ENCODE measurements around the gene SLC2A5.

Gene SLC2A5

DNA sequence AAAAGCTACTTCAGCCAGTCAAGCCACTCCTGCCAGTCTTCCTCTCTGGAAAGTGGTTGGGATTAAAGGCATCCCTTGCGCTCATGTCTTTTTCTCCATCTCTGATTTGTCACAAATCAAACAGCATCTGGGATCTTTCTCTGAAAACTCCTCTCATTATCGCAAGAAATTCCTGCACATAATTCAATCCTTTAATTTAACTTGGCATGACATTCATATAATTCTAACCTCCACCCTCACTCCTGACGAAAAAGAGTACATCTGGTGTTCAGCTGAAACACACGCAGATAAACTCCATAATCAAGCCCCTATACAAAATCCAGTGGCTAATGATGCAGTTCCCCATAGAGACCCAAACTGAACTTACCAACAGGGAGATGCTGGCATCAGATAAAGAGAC lies 19.4 kb upstream of the SLC2A5 start:
- no peak for FAIRE-seq

DNA sequence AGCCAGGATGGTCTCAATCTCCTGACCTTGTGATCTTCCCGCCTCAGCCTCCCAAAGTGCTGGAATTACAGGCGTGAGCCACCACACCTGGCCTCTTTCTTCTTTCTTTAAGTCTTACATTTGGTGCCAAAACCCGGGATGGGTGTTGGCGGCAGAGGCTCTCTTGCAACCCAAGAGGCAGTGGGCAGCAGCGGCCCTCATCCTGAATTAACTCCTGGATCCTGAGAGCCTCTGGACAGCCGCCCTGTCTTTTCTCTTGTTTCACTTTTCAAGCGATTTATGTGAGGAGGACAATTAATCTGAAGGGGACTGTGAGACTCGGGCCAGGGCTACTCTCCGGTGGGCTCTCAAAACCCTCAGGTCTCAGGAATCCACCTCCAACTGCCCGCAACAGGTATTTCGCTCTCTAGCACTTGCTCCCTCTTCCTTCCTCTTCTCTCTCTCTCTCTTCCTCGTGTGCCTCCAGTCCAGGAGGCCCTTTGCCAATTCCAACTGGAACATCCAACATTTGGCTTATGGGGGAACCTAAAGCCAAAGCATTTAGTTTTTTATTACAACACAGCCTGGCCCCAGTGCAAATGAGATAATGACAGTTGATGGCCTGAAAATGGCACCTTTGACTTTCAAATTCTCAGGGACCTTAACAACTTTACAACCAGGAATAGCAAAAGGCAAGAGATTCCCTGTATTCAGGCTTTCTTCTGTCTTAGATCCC lies 18.1 kb upstream of the SLC2A5 start:
- no peak for FAIRE-seq

DNA sequence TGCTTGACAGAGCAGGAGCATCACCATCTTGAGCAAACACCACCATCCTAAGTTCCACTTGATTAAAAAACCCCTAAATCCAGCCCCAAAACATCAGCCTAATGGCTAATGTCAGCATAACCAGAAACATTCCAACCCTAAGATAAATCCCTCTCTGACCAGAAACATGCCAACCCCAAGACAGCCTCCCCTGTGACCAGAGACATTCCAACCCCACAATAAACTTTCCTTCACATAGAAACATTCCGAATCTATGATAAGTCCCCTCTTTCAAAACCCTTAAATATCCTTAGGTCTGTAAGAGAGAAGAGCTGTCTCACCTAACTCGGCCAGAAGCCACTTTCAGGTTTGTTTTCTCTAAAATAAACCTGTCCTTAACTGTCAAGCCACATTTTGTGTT lies 17.4 kb upstream of the SLC2A5 start:
- no peak for FAIRE-seq

DNA sequence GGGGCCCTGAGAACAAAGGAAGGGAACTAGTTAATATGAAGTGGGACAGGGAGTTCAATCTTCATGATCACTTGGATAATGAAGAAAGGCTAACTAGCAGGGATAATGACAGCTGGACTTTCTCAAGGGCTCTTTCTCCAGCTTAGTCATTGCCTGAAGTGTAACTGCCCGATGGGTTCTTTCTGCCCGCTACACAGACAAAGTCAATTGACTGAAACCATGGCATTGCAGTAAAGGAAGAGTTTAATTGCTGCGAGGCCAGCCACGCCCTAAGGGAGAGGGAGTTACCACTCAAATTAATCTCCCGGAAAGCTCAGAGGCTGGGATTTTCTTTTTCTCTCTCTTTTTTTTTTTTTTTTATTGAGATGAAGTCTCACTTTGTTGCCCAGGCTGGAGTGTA lies 16.6 kb upstream of the SLC2A5 start:
- no peak for FAIRE-seq

DNA sequence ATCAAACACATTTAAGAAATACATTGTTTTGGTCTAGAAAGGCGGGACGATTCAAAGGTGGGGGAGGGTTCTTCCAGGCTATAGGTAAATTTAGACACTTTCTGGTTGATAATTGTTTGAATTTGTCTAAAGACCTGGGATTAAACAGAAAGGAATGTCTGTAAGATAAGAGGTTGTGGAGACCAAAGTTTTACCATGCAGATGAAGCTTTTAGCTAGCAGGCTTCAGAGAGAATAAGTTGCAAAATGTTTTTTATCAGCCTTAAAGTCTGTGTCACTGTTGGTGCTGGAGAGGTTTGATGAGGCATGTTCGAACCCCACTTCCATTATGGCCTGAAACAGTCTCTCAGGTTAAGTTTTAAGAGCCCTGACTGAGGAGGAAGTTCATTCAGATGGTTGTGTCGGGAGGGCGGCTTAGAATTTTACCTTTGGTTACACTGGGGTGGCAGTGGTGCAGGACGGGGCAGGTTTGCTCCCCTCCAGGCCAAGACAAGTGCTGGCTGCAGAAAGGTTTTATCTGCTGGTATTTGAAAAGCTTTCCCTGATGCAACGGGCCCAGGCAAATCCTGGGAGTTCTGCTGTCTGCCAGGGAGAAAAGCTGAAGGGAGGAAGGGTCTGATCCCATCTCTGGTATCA lies 16.0 kb upstream of the SLC2A5 start:
- FAIRE-seq, result no peak

DNA sequence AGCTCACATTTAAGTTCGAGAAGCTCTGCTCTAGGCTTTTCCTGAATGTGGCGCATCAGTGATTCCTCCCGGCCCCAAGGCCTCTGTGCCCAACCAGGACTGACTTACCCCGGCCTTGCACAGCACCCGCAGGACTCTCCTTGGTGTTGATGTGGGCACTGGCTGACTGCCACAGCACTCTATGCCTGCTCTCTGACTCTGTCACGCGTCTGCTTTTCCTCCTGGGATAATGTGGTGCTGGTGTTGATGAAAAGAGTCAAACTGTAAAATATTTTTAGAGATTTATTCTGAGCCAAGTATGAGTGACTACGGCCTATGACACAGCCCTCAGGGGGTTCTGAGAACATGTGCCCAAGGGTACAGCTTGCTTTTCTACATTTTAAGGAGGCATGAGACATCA lies 15.5 kb upstream of the SLC2A5 start:
- no peak for FAIRE-seq

DNA sequence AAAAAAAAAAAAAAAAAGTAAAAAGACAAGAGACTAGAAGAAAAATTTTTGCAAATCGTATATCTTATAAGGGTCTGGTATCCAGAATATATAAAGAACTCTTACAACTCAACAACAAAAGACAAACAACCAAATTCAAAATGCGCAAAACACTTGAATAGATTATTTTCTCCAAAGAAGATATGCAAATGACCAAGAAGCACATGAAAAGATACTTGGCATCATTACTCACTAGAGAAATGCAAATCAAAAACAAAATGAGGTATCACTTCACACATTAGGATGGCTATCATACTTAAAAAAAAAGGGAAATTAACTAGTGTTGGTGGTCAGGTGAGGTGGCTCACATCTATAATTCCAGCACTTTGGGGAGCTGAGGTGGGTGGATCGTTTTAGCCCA lies 12.0 kb upstream of the SLC2A5 start:
- FAIRE-seq, result no peak

DNA sequence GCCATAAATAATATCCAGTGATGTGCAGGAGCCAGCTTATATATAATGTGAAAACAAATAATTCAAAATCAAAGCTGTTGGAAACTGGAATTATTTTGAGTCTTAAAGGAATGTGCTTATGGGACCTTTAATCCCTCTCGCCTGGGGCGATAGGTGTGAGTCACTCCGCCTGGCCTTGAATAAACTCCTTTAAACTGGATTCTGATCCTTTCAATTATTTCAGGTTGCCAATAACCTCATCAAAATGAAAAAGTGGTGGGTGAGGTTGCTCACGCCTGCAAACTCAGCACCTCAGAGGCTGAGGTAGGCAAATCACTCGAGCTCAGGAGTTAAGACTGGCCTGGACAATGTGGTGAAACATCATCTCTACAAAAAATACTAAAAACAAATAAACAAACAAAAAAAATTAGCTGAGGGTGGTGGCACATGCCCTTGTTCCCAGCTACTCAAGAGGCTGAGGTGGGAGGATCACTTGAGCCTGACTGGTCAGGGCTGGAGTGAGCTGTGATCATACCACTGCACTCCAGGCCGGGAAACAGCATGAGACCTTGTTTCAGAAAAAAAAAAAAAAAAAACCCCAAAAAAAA lies 11.4 kb upstream of the SLC2A5 start:
- FAIRE-seq, result no peak

DNA sequence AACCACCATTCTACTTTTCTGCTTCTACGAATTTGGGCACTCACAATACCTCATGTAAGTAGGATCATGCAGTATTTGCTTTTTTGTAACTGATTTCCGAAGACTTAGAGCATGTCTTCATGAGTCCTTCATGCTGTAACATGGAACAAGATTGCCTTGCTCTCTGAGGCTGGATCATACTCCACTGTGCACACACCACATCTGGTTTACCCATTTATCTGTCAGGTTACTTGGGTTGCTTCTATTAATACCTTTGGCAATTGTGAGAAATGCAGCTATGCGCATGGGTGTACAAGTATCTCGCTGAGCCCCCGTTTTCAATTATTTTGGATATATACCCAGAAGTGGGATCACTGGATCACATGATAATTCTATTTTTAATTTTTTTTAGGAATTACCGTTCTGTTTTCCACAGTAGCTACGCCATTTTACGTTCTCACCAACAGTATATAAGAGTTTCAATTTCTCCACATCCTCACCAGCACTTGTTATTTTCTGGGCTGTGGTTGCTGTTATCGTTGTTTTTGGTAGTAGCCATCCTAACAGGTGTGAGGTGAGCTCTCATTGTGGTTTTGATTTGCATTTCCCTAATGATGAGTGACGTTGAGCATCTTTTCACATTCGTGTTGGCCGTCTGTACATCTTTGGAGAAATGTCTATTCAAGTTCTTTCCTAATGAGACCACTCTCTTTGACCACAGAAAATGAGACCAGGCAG lies 10.7 kb upstream of the SLC2A5 start:
- no peak for FAIRE-seq

DNA sequence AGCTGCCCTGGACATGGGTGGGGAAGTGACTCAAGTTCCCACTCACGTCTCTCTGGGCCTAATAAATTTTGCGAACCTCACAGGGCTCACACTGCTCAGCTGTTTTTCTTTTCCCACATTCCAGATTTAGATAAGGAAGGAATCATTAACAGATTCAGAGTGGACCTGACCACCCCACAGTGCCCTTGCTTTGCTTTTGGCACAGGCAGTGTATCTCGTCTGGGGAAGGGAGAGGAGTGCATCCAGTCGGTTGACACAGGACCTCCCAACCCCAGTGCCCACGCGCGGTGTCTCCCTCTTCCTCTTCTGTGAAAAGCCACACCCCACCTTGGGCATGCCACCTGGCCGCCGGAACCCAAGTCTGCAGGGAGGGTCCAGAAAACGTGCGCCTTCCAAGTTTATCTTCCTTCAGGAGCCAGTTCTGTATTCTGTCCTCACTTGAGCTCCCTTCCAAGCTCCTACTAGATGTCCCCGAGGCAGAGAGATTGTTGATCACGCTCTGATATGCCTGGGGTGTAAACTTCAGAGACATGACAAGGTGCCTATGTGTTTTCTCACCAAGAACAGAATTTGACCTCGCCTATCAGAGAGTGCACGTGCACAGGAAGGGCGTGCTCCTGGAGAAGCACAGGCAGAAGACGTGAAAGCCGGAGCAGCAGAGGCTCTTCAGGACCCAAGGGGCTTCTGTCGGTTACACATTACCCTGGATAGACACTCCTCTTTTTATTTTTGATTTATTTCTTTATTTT lies 9.5 kb upstream of the SLC2A5 start:
- no peak for FAIRE-seq

DNA sequence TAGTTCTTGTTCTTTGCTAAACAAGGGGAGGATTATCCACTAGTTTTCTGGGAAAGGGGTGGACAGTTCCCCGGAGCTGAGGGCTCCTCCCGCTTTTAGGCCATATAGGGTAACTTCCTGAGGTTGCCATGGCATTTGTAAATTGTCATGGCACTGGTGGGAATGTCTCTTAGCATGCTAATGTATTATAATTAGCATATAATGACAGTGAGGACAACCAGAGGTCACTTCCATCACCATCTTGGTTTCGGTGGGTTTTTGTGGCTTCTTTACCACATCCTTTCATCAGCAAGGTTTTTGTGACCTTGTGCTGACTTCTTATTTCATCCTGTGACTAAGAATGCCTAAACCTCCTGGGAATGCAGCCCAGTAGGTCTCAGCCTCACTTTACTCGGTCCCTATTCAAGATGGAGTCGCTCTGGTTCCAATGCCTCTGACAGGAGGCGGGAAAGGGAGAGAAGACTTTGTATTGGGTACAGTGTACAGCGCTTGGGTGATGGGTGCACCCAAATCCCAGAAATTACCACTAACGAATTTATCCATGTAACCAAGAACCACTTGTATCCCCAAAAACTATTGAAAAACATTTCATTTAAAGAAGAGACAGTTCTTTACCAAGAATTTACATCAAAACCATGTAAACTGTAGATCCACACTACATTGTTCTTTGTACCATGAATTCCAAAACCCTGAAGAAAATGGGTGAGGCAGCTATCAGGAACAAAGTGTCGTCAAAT lies 8.7 kb upstream of the SLC2A5 start:
- no peak for FAIRE-seq

DNA sequence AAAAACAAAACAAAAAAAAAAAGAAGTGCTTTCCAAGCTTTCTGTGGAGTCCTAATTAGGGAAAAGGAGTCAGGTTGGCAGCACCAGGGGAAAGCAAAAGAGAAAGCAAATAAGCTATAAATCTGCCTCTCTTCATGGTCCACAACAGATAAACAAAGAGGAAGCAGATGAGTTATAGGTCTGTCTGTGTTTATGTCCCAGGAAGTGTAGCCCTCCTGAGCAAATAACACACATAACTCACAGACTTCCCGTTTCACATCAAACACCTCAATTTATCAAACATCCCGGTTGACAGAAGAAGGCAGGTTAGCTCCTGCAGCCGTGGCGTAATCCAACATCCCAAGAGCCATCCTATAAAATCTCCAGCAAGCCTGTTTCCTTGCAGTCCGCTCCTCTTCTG lies 5.6 kb upstream of the SLC2A5 start:
- FAIRE-seq, result no peak

DNA sequence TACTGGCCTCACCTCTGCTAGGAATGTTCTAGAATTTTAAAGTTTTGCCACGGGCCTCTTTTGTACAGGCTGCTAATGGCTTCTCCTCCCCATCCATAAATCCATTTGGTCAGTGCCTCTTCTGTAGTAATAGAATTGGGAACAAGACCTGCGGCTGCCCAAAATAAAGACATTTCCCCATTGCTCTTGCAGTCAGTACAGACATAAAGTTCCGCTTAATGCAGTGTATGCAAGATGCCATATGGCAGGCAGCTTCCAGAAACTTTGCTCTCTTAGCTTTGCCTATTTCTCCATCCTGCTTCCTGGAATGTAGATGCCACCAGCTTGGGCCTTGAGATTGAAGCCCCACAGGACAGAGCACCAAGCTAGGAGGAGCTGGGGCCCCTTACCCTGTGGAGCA lies 3.7 kb upstream of the SLC2A5 start:
- FAIRE-seq, result no peak

DNA sequence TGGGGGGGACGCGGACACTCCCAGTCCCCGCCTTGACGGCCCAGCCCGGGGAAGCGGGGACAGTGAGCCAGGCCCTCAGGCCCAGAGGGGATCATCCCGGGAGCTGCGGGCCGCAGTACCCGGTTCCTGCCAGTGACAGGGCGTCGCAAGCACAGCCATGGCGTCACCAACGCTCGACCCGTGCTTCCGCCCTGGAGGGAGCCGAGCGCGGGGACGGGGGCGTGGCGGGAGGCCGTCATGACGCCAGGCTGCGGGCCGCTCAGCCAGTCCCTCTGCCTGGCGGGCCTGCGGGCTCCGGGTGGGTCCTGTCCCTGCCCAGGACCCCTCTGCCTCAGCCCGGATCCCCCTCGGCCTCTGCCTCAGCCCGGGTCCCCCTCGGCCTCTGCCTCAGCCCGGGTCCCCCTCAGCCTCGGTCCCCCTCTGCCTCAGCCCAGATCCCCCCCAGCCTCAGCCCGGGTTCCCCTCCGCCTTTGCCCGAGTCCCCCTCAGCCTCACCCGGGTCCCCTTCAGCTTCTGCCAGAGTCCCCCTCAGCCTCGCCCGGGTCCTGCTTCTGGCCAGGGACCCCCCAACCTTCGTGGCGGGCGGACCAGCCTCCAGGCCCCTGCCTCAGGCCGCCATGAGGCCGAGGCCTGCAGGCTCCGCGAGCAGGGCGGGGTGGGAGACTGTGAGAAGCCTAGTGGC lies 2.3 kb upstream of the SLC2A5 start:
- no peak for FAIRE-seq

DNA sequence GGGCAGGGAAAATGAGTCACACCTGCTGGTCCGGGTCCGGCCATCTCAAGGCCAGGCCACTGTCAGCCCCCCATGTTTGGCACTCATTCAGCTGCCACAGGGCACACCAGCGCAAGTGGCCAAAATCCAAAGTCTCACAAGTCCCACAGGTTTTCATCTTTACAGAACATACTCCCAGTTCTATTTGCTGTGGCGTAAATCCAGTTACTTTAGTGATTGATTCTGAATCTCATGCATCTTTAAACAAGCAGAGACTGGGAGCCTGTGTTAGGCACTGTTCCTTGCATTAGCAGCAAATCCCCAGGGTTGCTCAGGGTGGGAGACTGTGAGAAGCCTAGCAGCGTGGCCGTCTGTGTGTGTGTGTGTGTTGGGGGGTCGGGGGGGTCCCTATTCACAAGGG lies 1.1 kb upstream of the SLC2A5 start:
- no peak for FAIRE-seq

DNA sequence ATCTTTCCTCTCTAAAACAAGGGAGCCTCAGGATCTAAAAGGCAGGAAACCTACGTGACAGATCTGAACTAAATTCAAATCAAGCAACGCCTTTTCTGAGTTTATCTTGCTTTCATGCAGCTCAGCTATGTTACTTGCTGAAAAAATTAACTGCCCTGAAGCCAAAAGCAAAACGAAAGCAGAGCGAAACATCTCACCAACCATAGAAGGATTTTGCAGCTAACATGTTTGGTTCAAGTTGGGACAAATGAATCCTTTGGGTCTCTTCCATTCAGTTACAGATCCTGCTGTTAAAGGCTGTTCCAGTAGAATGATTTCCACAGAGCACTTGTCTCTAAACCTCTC lies 482 bp downstream of the SLC2A5 start:
- FAIRE-seq, result no peak

DNA sequence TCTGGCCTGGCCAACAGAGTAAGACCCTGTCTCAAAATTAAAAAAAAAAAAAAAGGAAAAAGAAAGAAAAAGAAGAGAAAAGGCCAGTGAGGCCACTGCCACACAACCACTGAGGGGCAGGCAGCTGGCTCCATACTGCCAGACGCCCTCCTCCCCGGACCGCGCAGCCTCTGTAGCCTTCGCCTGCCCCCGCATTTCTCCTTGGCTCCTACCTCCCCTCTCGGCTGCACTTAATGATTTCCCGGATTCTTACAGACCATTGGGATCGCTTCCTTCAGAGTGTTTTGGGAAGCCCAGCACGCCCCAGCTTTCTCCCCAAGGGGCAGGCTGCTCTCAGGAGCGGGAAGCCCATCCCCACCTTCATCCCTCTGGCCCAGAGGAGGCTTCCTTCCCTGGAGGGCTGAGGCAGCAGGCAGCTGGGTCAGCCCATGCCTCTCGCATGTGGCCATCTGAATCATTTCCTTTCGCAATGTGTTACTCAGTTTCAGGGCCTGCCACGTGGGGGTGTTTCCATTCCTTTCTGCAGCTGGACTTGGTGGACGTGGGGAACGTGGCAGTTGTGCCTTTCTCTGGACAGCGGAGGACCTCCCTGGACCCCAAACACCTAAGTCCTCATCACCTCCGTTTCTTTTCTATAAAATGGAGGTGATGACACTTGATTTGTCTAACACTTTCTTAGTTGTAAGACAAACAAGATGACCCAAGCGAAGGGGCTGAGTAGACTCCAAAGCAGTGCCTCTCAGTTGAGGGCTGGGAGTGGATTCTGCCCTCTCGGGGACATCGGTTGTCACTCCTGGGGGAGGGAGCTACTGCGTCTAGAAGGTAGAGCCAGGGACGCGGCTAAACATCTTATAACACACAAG lies 2.3 kb downstream of the SLC2A5 start:
- no peak for FAIRE-seq

DNA sequence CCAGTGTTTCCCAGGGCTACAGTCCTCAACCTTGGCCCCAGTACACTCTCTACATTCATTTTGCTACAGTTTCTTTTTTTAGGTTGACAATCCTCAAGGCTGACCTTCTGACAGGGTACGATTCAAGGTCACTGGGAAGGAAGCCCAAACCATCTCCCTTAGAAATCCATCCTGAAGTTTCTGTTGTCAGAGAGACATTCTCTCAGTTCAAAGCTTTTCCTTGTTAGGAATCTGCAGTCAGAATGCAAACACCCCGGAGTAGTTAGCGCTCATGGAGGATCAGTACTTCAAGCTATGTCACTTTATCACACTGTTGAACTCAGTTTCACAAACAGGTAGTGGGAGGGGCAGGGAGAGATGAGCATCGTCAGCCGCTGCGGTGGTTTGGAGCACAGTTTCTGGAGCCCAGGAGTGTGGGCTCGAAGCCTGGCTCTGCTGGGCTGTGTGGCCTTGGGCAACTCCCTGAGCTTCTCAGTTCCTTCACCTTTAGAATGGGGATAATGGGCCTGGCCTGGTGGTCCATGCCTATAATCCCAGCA lies 4.2 kb downstream of the SLC2A5 start:
- no peak for FAIRE-seq

DNA sequence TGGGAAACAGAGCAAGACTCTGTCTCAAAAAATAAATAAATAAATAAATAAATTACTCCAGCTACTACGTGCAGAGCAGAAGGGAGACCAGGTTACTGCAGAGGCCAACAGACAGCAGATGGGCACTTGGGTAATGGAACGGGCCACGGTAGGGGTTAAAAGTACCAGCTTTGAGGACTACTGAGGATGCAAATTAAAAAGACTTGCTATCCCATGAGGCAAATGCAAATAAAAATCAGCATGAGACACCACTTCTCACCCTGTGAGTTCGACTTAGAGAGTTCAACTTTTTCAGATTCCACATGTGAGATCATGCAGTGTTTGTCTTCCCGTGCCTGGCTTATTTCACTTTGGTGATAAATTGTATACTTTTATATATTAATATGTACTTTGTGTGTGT lies 6.6 kb downstream of the SLC2A5 start:
- no peak for FAIRE-seq

DNA sequence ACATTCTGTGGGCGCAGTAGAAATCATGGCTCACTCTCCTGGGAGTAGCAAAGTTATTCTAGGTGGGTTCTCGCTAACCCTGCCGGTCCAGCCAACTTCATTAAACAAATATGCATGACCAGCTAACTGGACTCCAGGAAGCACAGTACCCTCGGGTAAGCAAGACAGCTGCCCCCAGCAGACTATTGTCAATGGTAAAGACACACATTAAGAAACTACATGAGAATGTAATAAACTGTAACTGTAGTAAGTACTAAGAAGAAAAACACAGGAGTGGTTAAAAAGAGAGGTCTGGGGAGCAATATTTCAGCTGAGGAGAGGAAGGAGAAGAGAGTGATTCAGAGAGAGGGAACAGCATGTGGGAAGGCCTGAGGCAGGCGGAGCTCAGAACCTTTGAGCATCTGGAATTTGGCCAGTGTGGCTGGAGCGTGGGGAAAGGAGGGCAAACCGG lies 7.4 kb downstream of the SLC2A5 start:
- FAIRE-seq, result no peak

Measured in A204.1 (cell line).